ENCODE measurements around the gene GAL3ST2.

Gene GAL3ST2

GRCh38 chr2:241813644-241814392, 37.2 kb downstream of the GAL3ST2 start:
- peaks cover 0 to 82% of the 10 kb centered on the region in 2 donors for H3K27me3 ChIP-seq
- no peaks in the 10 kb centered on the region for H3K36me3 ChIP-seq
- intact Hi-C loops (cut with DNase I; ENCODE audit: low total_unique reads), result no loop called here
- peaks cover 0 to 18% (median 4%) of the 10 kb centered on the region in 4 donors for H3K4me1 ChIP-seq
- no peak for TF ChIP-seq CTCF (IDR thresholded peaks at IDR 0.05)
- H3K9me3 ChIP-seq, result no peaks in the 10 kb centered on the region
- no peak overlapping the region for H3K4me3 ChIP-seq
- no peak overlapping the region for H3K27ac ChIP-seq
- peak in 1 of 2 donors; percentile 18 for DNase-seq

GRCh38 chr2:241814393-241814642, 37.7 kb downstream of the GAL3ST2 start:
- intact Hi-C loops (cut with DNase I; ENCODE audit: low total_unique reads), result no loop called here
- peaks cover 0 to 18% (median 4%) of the 10 kb centered on the region in 4 donors for H3K4me1 ChIP-seq
- no peak for DNase-seq

GRCh38 chr2:241814643-241815476, 38.2 kb downstream of the GAL3ST2 start:
- Histone ChIP-seq H3K27ac (no peak overlapping the region), H3K9me3 (no peaks in the 10 kb centered on the region), H3K36me3 (no peaks in the 10 kb centered on the region), H3K4me1 (peaks cover 0 to 16% (median 4%) of the 10 kb centered on the region in 4 donors), H3K27me3 (peaks cover 0 to 81% of the 10 kb centered on the region in 2 donors), H3K4me3 (no peak overlapping the region)
- DNase-seq, result peak in 1 of 2 donors; percentile 58
- TF ChIP-seq CTCF (IDR thresholded peaks at IDR 0.05), result no peak
- intact Hi-C loops (cut with DNase I; ENCODE audit: low total_unique reads), result no loop called here

More at GRCh38 chr2:241814393-241814642, 37.7 kb downstream of the GAL3ST2 start:
- H3K9me3 ChIP-seq, result no peaks in the 10 kb centered on the region
- no peaks in the 10 kb centered on the region for H3K36me3 ChIP-seq
- no peak overlapping the region for H3K27ac ChIP-seq
- no peak for TF ChIP-seq CTCF (IDR thresholded peaks at IDR 0.05)
- H3K27me3 ChIP-seq, result peaks cover 0 to 84% of the 10 kb centered on the region in 2 donors
- H3K4me3 ChIP-seq, result no peak overlapping the region

GRCh38 chr2:241815477-241816430, 39.1 kb downstream of the GAL3ST2 start:
- H3K36me3 ChIP-seq, result no peaks in the 10 kb centered on the region
- no peak overlapping the region for H3K4me3 ChIP-seq
- intact Hi-C loops (cut with DNase I; ENCODE audit: low total_unique reads), result no loop called here
- H3K9me3 ChIP-seq, result no peaks in the 10 kb centered on the region
- H3K4me1 ChIP-seq, result peaks cover 0 to 7% (median 2%) of the 10 kb centered on the region in 4 donors
- peak in 1 of 2 donors; percentile 19 for DNase-seq
- H3K27me3 ChIP-seq, result peaks cover 0 to 82% of the 10 kb centered on the region in 2 donors
- no peak overlapping the region for H3K27ac ChIP-seq
- TF ChIP-seq CTCF (IDR thresholded peaks at IDR 0.05), result no peak

GRCh38 chr2:241816431-241817121, 40.0 kb downstream of the GAL3ST2 start:
- H3K36me3 ChIP-seq, result no peaks in the 10 kb centered on the region
- peak in 1 of 2 donors; percentile 16 for DNase-seq
- H3K27me3 ChIP-seq, result peaks cover 0 to 85% of the 10 kb centered on the region in 2 donors
- no peaks in the 10 kb centered on the region for H3K4me1 ChIP-seq
- no peaks in the 10 kb centered on the region for H3K9me3 ChIP-seq
- no peak overlapping the region for H3K27ac ChIP-seq
- TF ChIP-seq CTCF (IDR thresholded peaks at IDR 0.05), result no peak
- H3K4me3 ChIP-seq, result no peak overlapping the region
- intact Hi-C loops (cut with DNase I; ENCODE audit: low total_unique reads), result no loop called here

Measured in tibial artery (tissue), 4 donors.